HepG2 (cell line): ENCODE data around the gene ARMC5. TPM values are rescaled to one million over a fixed set of nuclear protein-coding genes. Genes with fewer than 3 reads are reported as not detected.

Experiments used
- CCAR2 ChIP-seq: fragments of 200-400 bp; formaldehyde crosslinking; optimal IDR thresholded peaks from 2 replicates; pipeline ENCODE3; 2018; ENCODE audit warnings: low read depth, mild to moderate bottlenecking, low read length, moderate library complexity
- FOXC1 ChIP-seq: sonication (generic); formaldehyde crosslinking; IDR thresholded peaks from 2 replicates; pipeline ENCODE4 v1.8.0; 2022; ENCODE audit warnings: mild to moderate bottlenecking, missing genetic modification reagents, borderline replicate concordance
- MBNL3 ChIP-seq: fragments of 250-450 bp; sonication (Bioruptor Pico); conservative IDR thresholded peaks from 2 replicates; pipeline ENCODE4 v1.8.0; 2022; ENCODE audit warnings: mild to moderate bottlenecking, inconsistent platforms
- MTA1 ChIP-seq: sonication (generic); formaldehyde crosslinking; IDR thresholded peaks from 2 replicates; pipeline ENCODE4 v1.4.0; 2020; ENCODE audit warnings: missing genetic modification reagents, mild to moderate bottlenecking, borderline replicate concordance
- PAWR ChIP-seq: sonication (generic); formaldehyde crosslinking; IDR thresholded peaks from 2 replicates; pipeline ENCODE4 v1.4.0; 2020; ENCODE audit warnings: missing genetic modification reagents, mild to moderate bottlenecking, borderline replicate concordance
- PTBP1 ChIP-seq: fragments of 200-400 bp; formaldehyde crosslinking; IDR thresholded peaks from 2 replicates; pipeline ENCODE4 v1.6.1; 2018; ENCODE audit warnings: low read length, low read depth; ENCODE audit not compliant: poor library complexity, severe bottlenecking
- SAP130 ChIP-seq: IDR thresholded peaks from 2 replicates; pipeline ENCODE4 v1.6.1; 2016; ENCODE audit warnings: low read depth
- SOX5 ChIP-seq: IDR thresholded peaks from 2 replicates; pipeline ENCODE4 v1.6.1; 2016; ENCODE audit warnings: borderline replicate concordance
- THAP11 ChIP-seq: IDR thresholded peaks from 2 replicates; pipeline ENCODE4 v1.6.1; 2016; ENCODE audit warnings: missing biosample characterization, missing genetic modification reagents
- ZFP62 ChIP-seq: sonication (generic); formaldehyde crosslinking; IDR thresholded peaks from 2 replicates; pipeline ENCODE4 v1.4.0; 2020; ENCODE audit warnings: missing genetic modification reagents
- ZKSCAN8 ChIP-seq: IDR thresholded peaks from 2 replicates; pipeline ENCODE4 v1.6.1; 2016; ENCODE audit warnings: borderline replicate concordance, missing genetic modification reagents, missing compliant biosample characterization
- ZNF790 ChIP-seq: sonication (generic); formaldehyde crosslinking; IDR thresholded peaks from 2 replicates; pipeline ENCODE4 v1.8.0; 2022; ENCODE audit warnings: missing genetic modification reagents, mild to moderate bottlenecking, borderline replicate concordance
- ZSCAN25 ChIP-seq: sonication (generic); formaldehyde crosslinking; IDR thresholded peaks from 2 replicates; pipeline ENCODE4 v1.8.0; 2022; ENCODE audit warnings: mild to moderate bottlenecking, missing genetic modification reagents
- polyA plus RNA-seq, 8 experiments: library from polyadenylated mRNA; depleted of rRNA in 3 of 8; stranded (reverse) in 7 of 8; unstranded in 1 of 8; fragments of >200 nt; fragmentation: Illumina TruSeq in 4 of 8; extraction: Trizol in 4 of 8; gene quantifications; 2 replicates each; pipeline versions ENCODE4 v1.2.1 to v1.2.3, GENCODE V29; 2011 to 2016; ENCODE audit warnings: low read depth in 4 of 8, missing spikeins in 1 of 8, mixed read lengths in 1 of 8; ENCODE audit not compliant: insufficient read depth in 1 of 8
- total RNA-seq, 5 experiments: library from RNA; depleted of rRNA; stranded (reverse); fragments of >200 nt; fragmentation: Illumina TruSeq; extraction: Trizol; gene quantifications; 2 replicates each; pipeline ENCODE4 v1.2.3, GENCODE V29; 2016; ENCODE audit warnings: low read depth in 1 of 5
- TF ChIP-seq, protein P1 (sequence below): sonication (generic); formaldehyde crosslinking; IDR thresholded peaks from 2 replicates; pipeline ENCODE4 v1.5.1; 2020; ENCODE audit warnings: mild to moderate bottlenecking, missing genetic modification reagents, borderline replicate concordance
- TF ChIP-seq, protein P2 (sequence below): sonication (generic); formaldehyde crosslinking; IDR thresholded peaks from 2 replicates; pipeline ENCODE4 v1.8.0; 2022; ENCODE audit warnings: missing genetic modification reagents, low read depth, mild to moderate bottlenecking, borderline replicate concordance
- TF ChIP-seq, protein P3 (sequence below): IDR thresholded peaks from 2 replicates; pipeline ENCODE4 v1.6.1; 2012; ENCODE audit warnings: inconsistent platforms
- TF ChIP-seq, protein P4 (sequence below): sonication (generic); formaldehyde crosslinking; IDR thresholded peaks from 2 replicates; pipeline ENCODE4 v1.4.0; 2020; ENCODE audit warnings: missing genetic modification reagents
- TF ChIP-seq, protein P5 (sequence below): sonication (generic); formaldehyde crosslinking; IDR thresholded peaks from 2 replicates; pipeline ENCODE4 v1.5.0; 2020; ENCODE audit warnings: missing genetic modification reagents
- TF ChIP-seq, protein P6 (sequence below): sonication (generic); formaldehyde crosslinking; IDR thresholded peaks from 2 replicates; pipeline ENCODE4 v1.5.0; 2020; ENCODE audit warnings: mild to moderate bottlenecking, missing genetic modification reagents

ARMC5 gene
- total and polyA plus RNA-seq, 2 of the 13 experiments (the other 11 are each of a cell fraction or from before 2014, with no cell fraction given) = 10.8 to 22.3 TPM

DNA sequence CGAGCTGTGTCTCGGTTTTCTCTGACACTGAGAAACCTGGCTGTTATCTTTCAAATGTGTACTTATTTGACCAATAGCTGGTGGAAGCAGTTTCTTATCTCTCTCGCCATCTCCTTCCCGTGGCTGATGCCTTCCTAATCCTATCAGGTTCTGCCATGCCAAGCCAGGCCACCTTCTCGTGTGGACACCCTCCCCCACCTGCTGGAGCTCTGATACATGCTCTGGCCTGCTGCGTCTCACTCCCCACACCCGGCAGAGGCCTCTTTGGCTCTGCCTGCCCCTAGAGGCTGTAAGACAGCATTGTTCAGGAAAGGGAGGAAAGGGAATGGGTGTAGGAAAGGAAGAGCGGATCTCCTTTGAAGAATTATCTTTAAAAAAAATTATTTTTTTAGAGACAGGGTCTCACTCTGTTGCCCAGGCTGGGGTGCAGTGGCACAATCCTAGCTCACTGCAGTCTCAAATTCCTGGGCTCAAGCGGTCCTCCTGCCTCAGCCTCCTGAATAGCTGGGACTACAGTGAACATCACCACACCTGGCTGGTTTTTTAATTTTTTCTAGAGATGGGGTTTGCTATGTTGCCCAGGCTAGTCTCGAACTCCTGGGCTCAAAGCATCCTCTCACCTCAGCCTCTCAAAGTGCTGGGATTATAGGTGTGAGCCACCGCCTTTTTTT, 7.5 kb upstream of the ARMC5 start (continued):
- no peak for TF ChIP-seq ZNF790 (CRISPR knock-in tag)
- TF ChIP-seq CCAR2 = no peak
- TF ChIP-seq, protein P1, sequence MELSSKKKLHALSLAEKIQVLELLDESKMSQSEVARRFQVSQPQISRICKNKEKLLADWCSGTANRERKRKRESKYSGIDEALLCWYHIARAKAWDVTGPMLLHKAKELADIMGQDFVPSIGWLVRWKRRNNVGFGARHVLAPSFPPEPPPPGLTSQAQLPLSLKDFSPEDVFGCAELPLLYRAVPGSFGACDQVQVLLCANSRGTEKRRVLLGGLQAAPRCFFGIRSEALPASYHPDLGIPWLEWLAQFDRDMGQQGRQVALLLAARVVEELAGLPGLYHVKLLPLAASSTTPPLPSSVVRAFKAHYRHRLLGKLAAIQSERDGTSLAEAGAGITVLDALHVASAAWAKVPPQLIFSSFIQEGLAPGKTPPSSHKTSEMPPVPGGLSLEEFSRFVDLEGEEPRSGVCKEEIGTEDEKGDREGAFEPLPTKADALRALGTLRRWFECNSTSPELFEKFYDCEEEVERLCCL (CRISPR knock-in tag) = no peak
- TF ChIP-seq MTA1 (CRISPR knock-in tag) = no peak
- TF ChIP-seq SAP130 = peak; percentile 62
- TF ChIP-seq PTBP1 = no peak
- peak; percentile 49; the same call in 1 of the 2 replicates for TF ChIP-seq THAP11 (CRISPR knock-in tag)
- no peak for TF ChIP-seq ZSCAN25 (CRISPR knock-in tag)
- no peak for TF ChIP-seq ZKSCAN8
- TF ChIP-seq, protein P2, sequence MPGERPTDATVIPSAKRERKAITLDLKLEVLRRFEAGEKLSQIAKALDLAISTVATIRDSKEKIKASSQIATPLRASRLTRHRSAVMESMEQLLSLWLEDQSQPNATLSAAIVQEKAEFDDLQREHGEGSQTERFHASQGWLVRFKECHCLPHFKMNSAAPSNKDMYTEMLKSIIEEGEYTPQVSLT (CRISPR knock-in tag) = no peak
- TF ChIP-seq, protein P3, sequence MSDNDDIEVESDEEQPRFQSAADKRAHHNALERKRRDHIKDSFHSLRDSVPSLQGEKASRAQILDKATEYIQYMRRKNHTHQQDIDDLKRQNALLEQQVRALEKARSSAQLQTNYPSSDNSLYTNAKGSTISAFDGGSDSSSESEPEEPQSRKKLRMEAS = peak; percentile 65
- peak; percentile 29; the same call in 1 of the 2 replicates for TF ChIP-seq FOXC1
- TF ChIP-seq, protein P4, sequence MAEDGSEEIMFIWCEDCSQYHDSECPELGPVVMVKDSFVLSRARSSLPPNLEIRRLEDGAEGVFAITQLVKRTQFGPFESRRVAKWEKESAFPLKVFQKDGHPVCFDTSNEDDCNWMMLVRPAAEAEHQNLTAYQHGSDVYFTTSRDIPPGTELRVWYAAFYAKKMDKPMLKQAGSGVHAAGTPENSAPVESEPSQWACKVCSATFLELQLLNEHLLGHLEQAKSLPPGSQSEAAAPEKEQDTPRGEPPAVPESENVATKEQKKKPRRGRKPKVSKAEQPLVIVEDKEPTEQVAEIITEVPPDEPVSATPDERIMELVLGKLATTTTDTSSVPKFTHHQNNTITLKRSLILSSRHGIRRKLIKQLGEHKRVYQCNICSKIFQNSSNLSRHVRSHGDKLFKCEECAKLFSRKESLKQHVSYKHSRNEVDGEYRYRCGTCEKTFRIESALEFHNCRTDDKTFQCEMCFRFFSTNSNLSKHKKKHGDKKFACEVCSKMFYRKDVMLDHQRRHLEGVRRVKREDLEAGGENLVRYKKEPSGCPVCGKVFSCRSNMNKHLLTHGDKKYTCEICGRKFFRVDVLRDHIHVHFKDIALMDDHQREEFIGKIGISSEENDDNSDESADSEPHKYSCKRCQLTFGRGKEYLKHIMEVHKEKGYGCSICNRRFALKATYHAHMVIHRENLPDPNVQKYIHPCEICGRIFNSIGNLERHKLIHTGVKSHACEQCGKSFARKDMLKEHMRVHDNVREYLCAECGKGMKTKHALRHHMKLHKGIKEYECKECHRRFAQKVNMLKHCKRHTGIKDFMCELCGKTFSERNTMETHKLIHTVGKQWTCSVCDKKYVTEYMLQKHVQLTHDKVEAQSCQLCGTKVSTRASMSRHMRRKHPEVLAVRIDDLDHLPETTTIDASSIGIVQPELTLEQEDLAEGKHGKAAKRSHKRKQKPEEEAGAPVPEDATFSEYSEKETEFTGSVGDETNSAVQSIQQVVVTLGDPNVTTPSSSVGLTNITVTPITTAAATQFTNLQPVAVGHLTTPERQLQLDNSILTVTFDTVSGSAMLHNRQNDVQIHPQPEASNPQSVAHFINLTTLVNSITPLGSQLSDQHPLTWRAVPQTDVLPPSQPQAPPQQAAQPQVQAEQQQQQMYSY (CRISPR knock-in tag) = no peak
- no peak for TF ChIP-seq SOX5 (CRISPR knock-in tag)
- no peak for TF ChIP-seq PAWR (CRISPR knock-in tag)
- TF ChIP-seq, protein P5, sequence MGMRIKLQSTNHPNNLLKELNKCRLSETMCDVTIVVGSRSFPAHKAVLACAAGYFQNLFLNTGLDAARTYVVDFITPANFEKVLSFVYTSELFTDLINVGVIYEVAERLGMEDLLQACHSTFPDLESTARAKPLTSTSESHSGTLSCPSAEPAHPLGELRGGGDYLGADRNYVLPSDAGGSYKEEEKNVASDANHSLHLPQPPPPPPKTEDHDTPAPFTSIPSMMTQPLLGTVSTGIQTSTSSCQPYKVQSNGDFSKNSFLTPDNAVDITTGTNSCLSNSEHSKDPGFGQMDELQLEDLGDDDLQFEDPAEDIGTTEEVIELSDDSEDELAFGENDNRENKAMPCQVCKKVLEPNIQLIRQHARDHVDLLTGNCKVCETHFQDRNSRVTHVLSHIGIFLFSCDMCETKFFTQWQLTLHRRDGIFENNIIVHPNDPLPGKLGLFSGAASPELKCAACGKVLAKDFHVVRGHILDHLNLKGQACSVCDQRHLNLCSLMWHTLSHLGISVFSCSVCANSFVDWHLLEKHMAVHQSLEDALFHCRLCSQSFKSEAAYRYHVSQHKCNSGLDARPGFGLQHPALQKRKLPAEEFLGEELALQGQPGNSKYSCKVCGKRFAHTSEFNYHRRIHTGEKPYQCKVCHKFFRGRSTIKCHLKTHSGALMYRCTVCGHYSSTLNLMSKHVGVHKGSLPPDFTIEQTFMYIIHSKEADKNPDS (CRISPR knock-in tag) = 0 out of 2 replicates have a peak, but pooled peaks have one; percentile 30
- TF ChIP-seq, protein P6, sequence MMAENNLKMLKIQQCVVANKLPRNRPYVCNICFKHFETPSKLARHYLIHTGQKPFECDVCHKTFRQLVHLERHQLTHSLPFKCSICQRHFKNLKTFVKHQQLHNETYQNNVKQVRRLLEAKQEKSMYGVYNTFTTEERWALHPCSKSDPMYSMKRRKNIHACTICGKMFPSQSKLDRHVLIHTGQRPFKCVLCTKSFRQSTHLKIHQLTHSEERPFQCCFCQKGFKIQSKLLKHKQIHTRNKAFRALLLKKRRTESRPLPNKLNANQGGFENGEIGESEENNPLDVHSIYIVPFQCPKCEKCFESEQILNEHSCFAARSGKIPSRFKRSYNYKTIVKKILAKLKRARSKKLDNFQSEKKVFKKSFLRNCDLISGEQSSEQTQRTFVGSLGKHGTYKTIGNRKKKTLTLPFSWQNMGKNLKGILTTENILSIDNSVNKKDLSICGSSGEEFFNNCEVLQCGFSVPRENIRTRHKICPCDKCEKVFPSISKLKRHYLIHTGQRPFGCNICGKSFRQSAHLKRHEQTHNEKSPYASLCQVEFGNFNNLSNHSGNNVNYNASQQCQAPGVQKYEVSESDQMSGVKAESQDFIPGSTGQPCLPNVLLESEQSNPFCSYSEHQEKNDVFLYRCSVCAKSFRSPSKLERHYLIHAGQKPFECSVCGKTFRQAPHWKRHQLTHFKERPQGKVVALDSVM = peak; percentile 74
- TF ChIP-seq ZFP62 (CRISPR knock-in tag) = no peak
- TF ChIP-seq MBNL3 (CRISPR knock-in tag) = no peak
